T-helper 2 cell (primary cell): ENCODE measurements around the gene ARL3.
"Not testable (repeated sequence)": the region's sequence is repeated elsewhere in the genome, so short reads cannot be mapped to it uniquely, and the experiment has no call there.

Experiments
- DNase-seq, 5 experiments: peaks; one replicate each; pipeline versions ENCODE4 v3.0.0 to v3.0.0-alpha.2; 2012 to 2022

The ARL3 gene

DNA sequence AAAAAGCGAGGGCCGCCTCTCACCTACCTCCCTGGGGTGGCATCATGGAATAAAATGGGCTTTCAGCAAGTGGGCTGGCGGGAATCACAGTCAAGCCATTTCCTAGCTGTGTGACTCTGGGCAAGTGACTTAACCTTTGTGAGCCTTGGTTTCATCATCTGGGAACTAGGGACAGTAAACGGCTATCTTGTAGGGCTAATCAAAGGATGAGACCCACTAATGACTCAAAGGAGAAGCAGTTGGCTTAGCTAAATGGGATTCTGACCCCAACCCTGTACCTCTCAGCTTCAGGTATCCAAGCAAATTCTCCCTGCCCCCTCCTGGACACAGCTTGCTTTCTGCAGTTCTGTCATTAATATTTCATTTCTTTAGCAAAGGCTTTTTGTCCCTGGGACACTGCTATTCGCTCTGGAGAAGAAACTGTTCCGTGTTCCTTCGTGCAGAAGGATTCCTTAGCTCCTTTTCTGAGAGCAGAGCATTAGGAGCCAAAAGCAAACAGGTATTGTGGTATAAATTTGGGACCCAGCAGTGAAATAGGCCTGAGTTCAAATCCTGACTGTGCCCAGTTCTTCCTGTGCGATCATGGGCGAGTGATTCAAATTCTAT, 44.0 kb downstream of the ARL3 start:
- no peak for DNase-seq

DNA sequence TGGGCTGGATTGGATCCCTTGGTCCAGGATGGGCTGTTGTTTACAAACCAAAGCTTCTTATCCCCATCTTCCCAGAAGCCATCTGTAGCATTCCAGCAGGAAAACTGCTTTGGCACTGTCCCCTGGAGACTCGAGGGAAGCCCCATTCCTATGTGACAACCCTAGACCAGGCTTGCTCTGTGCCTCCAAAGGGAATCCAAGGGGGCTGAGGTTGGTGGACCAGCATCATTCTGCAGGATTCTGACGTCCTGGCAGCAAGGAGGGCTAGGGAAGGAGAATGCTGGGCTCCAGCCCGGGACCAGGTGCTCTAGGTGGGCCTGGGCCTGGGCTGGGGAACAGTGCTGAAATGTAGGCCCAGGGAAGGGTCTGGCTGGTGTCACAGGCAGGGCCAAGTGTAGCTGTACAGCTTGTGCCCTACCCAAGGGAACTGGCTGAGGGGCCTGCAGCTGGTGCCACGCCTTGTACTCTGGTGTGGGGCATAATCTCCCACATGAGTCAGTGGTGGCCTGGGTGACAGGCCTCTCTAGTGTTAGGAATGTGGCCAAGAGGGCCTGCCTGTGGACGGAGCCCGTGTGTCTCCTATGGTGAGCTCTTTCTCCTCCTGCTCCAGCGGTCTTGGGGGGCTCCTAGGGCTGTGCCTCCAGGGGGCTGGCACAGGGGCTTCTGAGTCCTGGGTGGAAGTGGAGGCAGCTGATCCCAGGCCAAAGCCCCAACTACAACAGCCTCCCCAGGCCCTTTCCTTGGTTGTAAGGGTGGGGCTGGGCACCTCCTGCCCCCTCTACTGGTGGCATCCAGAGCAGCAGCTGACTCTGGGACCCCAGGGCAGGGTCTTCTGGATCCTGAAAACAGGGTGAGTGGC, 44.8 kb downstream of the ARL3 start:
- peak in 1 of 5 experiments; percentile 33 for DNase-seq

DNA sequence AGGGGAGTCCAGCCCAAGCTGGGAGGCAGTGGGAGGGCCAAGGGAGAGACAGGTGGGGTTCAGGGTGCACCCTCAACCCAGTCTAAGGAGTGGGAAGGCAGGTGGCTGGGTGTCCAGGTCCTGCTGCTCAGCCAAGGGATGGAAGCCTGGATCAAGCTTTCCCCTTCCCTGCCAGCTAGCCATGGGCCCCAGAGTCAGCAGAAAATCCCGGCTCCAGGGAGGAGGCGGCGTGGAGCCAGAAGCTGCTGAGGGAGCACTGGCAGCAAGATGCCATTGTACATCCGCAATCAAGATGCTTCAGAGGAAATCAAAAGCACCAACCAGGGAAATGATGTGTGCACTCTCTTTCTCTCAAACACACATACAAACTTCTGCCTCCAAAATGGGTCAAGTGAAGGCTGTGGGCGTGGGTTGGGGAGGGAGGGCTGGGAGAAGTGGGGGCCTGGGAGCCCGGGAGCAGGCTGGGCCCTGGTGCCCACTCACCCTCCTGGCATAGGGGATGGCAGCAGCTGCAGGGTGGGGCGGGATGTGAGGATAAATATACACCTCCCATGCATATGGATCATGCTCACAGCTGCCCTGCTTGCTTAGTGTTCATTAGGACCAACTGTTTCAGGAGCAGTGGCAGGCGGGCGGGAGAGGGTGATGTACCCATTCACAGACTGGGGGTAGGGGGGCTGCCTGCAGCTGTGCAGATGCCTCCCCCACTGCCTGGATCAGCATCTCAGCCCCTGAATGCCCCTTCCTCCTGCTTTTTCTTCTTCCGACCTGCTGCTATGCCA, 45.7 kb downstream of the ARL3 start:
- DNase-seq: no peak

DNA sequence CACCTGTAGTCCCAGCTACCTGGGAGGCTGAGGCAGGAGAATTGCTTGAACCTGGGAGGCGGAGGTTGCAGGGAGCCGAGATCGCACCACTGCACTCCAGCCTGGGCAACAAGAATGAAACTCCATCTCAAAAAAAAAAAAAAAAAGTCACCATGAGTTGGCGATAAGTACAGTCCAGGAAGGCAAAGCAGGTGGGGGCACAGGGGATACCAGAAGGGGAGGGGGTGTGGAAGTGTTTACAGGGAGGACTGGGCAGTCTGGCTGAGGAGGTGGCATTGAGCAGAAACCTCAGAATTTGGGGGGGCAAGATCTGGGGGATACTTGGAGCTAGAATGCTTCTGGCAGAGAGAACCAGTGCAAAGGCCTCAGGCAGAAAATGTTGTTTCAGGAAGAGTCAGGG, 46.8 kb downstream of the ARL3 start:
- not testable (repeated sequence) for DNase-seq

DNA sequence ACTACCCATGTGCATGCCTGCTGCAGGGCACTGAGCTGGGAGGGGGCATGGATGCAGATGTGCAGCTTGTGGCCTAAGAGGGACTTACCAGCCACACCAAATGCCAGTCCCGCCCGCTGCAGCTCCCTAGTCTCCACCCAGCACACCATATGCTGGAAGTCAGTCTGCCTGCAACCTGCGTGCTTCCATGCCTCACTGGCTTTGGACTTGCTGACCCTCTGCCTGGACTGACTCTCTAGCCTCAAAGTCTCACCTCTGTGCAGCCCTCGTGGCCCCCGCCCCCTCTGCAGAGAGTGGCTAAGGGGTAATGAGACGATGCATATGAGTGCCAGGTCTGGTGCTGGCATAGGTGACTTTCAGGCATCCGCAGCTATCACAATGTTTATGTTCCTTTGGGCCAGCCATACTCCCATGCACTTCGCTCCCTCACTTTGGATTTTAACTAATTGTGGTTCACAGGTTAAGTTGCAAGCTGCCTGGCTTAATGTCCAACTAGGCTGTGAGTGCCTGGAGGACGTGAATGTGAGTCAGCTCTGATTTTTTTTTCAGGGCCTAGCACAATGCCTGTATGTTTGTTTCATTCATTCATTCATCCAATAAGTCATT, 48.2 kb downstream of the ARL3 start:
- DNase-seq: no peak

DNA sequence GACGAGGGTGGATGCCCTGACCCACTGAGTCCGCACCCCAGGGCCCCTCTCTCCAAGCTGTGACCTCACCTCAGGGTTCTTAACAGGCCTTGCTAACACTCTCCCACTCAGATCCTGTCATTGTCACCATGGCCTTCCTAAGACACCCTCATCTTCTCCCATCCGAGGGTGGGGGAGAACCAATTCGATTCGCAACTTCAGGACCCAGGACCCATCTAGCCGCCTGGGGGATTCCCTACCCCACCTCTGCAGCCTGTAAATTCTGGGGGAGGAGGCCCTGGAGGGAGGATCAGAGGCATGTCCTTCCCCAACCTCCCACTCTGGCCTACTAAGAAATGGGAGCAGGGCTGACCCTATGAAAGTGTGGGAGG, 52.6 kb downstream of the ARL3 start:
- no peak for DNase-seq

DNA sequence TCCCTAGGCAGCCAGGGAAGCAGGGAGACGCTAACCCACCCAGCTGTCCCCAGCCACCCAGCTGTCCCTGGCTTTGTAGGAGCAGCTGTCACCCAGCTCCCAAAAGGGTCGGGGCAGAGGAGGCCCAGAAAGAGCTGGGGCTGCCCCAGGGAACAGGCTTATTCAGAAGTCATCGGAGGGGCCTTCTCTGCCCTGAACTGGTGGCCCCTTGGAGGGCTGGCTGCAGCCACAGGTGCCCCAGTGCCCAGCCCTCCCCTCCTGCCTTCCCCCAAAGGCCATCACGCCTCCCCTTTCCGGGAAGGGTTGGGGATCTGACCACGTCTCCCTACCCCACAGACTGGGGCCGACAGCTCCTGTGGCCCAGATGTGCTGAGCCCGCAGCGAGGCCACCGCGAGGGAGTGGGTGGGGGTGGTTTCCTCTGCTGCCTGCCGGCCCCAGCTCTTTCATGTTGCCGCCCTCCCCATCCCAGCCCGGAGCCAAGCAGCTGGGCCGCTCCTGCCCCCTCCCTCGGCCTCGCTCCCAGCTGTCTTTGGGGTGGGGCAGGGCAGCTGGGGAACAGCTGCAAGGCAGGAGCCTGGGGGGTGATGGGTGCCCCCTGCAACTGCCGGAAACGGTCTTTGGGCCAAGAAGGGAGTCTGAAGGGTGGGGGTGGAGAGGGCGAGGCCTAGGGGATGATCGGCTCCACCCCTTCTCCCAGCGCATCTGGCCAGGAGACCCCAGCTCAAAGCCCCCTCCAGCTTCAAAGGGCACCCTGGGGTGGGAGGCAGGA, 53.1 kb downstream of the ARL3 start:
- peak; percentile 25 to 78 (median 47) for DNase-seq

DNA sequence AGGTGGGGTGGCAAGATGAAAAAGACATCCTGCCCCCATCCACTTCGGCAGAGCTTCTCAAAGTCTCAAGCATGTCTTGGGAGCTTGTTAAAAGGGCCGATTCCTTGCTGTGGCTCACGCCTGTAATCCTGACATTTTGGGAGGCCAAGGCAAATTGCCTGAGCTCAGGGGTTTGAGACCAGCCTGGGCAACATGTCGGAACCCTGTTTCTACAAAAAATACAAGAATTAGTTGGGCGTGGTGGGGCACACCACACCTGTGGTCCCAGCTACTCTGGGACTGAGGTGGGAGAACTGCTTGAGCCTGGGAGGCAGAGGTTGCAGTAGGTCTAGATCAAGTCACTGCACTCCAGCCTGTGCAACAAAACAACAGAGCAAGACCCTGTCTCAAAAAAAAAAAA, 55.4 kb downstream of the ARL3 start:
- DNase-seq: no peak

DNA sequence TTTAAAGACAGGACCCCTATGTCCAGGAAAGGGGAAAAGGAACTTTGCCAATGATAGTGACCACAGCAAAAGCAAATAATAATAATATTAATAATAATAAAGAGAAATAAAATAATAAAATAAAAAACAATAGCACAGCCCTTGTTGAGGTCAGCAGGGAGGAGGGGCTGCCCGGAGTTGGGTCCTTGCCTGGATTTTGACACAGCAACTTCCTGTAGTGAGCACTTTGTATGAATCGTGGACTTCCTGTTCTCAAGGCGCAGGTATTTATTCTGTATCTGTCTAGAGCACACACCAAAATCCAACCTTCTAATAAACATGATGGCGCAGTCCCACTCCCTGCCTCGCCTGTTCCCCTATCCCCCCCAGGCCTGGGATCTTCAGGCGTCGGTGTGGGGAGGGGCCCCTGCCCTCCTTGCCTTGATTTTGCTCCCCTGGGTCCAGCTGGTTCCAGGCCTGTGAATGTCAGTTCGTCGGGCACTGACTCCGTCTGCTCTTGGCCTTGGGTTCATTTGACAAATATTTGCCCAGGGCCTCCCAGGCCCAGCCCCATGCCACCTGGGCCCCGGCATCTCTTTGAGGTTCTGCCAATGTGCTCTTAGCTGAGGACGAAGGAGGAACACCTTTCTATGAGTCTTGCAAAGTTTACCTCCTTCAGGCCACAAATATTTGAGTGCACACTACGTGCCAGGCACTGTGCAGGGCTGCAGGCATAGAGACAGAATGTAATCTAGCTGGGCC, 56.0 kb downstream of the ARL3 start:
- DNase-seq: no peak

DNA sequence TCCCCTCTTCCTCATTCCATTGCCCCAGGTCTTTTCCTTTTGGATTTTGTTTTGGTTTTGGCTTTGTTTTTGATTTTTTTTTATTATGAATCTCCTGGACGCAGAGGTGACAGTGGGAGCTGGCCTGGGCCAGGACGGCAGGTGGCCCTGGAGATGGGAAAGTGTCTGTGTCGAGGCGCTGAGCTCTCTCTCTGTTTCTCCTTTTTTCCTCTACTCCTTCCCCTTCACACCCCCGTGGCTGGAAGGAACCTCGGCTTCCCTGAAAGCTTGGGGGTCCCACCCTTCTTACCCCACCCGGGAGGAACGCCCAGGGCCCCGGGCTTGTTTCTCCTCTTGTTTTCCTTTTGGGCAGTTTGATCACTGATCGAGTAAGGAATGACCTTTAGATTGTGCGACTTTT, 56.7 kb downstream of the ARL3 start:
- no peak for DNase-seq

DNA sequence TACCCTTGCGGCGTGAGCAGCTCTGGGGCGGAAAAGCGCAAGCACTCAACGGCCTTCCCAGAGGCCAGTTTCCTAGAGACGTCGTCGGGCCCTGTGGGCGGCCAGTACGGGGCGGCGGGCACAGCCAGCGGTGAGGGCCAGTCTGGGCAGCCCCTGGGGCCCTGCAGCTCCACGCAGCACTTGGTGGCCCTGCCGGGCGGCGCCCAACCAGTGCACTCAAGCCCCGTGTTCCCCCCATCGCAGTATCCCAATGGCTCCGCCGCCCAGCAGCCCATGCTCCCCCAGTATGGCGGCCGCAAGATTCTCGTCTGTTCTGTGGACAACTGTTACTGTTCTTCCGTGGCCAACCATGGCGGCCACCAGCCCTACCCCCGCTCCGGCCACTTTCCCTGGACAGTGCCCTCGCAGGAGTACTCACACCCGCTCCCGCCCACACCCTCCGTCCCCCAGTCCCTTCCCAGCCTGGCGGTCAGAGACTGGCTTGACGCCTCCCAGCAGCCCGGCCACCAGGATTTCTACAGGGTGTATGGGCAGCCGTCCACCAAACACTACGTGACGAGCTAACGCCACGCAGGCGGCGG, 57.3 kb downstream of the ARL3 start:
- no peak for DNase-seq

DNA sequence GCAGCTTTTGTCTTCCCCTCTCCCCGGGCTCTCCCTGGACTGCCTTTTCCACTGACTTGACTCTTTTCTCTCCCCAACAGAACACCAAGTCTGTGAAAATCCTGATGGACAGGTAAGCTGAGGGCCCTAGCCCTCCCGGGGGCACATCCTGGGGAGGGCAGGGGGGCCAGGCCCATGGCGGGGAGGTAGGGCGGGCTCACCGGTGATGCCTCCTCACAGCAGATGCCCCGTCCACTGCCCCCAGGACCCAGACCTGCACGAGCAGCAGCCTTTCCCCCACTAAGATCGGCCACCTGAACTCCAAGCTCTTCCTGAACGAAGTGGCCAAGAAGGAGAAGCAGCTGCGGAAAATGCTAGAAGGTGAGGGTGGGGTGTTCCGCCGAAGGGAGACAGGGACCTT, 58.2 kb downstream of the ARL3 start:
- DNase-seq: no peak

DNA sequence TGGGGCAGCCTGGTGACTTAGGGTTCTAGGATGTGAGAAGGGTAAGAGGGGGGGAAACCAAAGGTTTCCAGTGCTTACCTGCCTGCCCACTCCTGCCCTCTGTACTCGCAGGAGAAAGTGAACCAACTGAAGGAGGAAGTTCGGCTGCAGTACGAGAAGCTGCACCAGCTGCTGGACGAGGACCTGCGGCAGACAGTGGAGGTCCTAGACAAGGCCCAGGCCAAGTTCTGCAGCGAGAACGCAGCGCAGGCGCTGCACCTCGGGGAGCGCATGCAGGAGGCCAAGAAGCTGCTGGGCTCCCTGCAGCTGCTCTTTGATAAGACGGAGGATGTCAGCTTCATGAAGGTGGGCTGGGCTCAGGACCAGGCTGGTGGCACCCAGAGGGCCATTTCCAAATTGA, 59.2 kb downstream of the ARL3 start:
- no peak for DNase-seq

DNA sequence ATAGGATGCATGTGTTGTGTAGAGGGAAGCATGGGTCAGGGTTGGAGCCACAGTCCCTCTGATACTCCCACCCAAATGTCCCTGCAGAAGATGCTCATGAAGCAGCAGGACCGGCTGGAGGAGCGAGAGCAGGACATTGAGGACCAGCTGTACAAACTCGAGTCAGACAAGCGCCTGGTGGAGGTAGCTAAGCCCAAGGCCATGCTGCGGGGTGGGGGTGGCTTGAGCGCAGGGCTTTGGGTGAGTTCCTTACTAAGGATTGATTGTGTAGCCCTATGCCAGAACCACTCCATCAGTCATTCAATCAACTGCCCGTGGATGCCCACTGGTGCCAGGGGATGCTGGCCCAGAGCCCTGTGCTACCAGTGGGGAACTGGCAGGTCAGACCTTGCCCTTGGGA, 59.6 kb downstream of the ARL3 start:
- no peak for DNase-seq

DNA sequence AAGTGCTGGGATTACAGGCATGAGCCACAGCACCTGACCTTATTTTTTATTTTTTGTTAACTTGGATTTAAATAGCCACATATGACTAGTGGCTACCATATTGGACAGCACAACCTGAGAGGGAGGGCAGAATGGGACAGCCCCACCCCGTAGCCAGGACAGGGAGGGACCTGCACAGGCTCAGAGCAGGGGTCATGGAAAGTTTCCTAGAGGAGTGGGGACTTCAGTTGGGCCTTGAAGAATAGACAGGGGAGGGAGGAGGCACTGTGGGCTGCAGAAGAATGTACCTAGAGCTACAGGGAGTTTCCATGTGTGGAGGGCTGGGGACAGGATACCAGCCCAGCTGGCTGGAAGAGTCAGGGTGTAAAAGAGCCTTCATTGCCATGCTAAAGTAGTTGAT, 61.1 kb downstream of the ARL3 start:
- no peak for DNase-seq

DNA sequence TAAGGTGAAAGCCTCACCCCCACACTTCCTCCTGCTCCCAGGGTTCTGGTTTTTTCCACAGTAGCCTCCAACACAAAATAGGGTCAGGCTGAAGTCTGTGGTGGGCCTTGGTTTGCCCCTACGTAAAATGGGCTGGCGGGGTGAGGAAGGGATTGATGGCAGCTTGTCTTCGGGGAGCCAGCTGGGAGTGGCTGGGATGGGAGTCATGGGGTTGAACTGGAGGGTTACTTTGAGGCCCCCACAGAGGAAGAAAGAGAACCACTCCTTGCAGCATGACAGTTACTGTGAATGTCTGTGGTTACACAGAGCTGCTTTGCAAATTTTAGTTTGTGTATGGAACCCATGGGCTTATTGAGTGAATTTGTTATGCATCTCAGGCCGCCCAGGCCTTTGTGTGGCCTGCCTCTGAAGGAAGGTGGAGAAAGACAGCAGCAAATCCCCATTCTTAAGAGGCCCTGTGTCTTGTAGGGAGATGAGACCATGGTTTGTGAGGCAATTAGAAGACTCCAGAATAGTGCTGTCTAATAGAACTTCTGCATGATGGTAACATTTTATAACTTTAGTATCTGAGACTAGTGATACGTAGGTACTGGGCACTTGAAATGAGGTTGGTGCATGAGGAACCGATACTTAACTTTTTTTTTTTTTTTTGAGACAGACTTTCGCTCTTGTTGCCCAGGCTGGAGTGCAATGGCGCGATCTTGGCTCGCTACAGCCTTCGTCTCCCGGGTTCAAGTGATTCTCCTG, 61.9 kb downstream of the ARL3 start:
- DNase-seq: peak in 1 of 5 experiments; percentile 66

DNA sequence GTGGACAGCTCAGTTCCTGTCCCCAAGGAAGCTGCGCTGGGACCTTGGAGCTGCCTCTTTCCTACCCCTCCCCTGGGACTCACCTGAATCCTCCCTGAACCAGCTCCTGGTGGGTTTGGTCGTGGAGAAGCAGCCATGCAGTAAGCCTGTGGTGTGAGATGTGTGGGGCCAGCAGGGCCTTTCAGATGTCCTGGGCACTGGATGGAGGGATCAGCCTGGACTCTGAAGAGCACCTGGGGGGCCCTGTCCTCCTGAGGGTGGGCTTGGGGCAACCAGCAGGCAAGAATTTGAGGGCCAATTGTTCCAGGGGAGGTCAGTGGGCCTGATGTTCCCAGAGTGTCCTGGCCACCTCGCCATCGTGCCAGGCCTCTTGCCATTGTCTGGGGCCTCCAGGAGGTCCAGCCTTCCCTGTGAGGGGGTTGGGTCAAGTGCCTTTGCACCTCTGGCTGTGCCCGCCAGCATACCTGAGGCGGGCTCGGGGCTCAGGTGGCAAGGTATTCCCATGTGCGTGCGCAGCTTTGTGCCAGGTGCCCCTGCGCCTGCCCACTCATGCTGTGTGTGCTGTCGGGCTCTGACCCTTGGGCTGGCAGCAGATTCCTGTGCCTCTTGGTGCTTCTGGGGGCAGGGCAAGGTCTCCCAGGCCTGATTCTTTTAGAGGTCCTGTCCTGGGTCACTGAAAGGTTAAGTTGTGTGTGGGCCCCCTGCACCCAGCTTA, 62.6 kb downstream of the ARL3 start:
- no peak for DNase-seq

DNA sequence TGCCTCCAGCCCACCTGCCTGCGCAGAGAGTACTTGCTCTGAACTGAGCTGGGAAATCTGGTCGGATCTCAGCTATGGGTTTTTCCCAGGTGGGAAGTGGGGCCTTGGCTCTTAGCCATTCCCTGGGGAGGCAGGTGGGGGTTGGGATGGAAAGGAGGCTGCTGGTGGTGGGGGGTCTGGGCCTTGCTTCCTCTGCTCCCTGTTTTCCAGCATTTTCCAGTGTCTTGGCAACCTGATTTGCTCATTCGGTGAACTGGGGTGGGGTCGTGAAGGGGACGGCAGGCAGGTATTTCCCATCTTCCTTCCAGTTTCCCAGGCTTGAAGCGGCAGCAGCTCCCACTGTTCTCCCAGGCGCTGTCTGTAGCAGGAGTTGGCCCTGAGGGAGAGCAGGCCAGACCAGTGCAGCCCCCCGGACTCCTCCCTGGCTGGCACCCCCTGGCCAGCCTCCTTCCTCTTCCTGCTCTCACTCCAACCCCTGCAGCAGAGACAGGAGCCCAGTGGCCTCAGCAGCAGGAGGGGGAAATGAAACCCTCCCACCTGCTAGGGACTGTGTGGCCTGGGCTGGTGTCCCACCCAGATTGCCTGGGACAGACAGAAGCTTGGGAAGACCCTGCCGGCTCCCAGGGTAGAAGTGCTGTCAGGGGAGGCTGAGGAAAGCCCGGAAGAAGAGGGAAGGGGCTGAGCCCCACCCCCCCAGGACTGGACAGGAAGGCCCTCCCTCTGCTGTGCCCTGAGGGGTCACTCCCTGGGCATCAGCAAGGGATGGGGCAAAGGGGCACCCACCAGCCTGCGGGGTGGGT, 63.3 kb downstream of the ARL3 start:
- DNase-seq: no peak
